ENCODE results near the gene PMFBP1.

Gene PMFBP1

GRCh38 chr16:72188541-72188940, 16.6 kb upstream of the PMFBP1 start:
- DNase-seq (ENCODE audit: low read depth), result no peak

- DNase-seq (ENCODE audit: low read depth), result no peak
These were observed 15.6 kb upstream of the PMFBP1 start for GRCh38 chr16:72187551-72187950.

- no peak for DNase-seq (ENCODE audit: low read depth)
These were observed 11.0 kb upstream of the PMFBP1 start for GRCh38 chr16:72182976-72183375.

GRCh38 chr16:72179204-72179970, 7.4 kb upstream of the PMFBP1 start:
- DNase-seq (ENCODE audit: low read depth), result no peak

GRCh38 chr16:72174726-72175125, 2.8 kb upstream of the PMFBP1 start:
- no peak for DNase-seq (ENCODE audit: low read depth)

GRCh38 chr16:72173997-72174396, 2.0 kb upstream of the PMFBP1 start:
- no peak for DNase-seq (ENCODE audit: low read depth)

- no peak for DNase-seq (ENCODE audit: low read depth)
These were observed 719 bp downstream of the PMFBP1 start for GRCh38 chr16:72171236-72171635.

- DNase-seq (ENCODE audit: low read depth), result no peak
These were observed 2.2 kb downstream of the PMFBP1 start for GRCh38 chr16:72169708-72170107.

- DNase-seq (ENCODE audit: low read depth), result no peak
These were observed 3.6 kb downstream of the PMFBP1 start for GRCh38 chr16:72168365-72168764.

- DNase-seq (ENCODE audit: low read depth), result no peak
These were observed 4.9 kb downstream of the PMFBP1 start for GRCh38 chr16:72166954-72167561.

GRCh38 chr16:72166151-72166550, 5.8 kb downstream of the PMFBP1 start:
- DNase-seq (ENCODE audit: low read depth), result no peak

GRCh38 chr16:72164691-72165090, 7.3 kb downstream of the PMFBP1 start:
- DNase-seq (ENCODE audit: low read depth), result no peak

GRCh38 chr16:72162105-72162692, 9.8 kb downstream of the PMFBP1 start:
- no peak for DNase-seq (ENCODE audit: low read depth)

- DNase-seq (ENCODE audit: low read depth), result no peak
These were observed 12.2 kb downstream of the PMFBP1 start for GRCh38 chr16:72159801-72160200.

GRCh38 chr16:72159386-72159785, 12.6 kb downstream of the PMFBP1 start:
- DNase-seq (ENCODE audit: low read depth), result no peak

GRCh38 chr16:72149676-72150464, 22.1 kb downstream of the PMFBP1 start:
- no peak for DNase-seq (ENCODE audit: low read depth)

GRCh38 chr16:72142476-72142875, 29.5 kb downstream of the PMFBP1 start:
- no peak for DNase-seq (ENCODE audit: low read depth)

- DNase-seq (ENCODE audit: low read depth), result no peak
These were observed 32.0 kb downstream of the PMFBP1 start for GRCh38 chr16:72139908-72140307.

- no peak for DNase-seq (ENCODE audit: low read depth)
These were observed 33.8 kb downstream of the PMFBP1 start for GRCh38 chr16:72138064-72138572.

- DNase-seq (ENCODE audit: low read depth), result no peak
These were observed 34.4 kb downstream of the PMFBP1 start for GRCh38 chr16:72137380-72138063.

GRCh38 chr16:72134507-72134906, 37.4 kb downstream of the PMFBP1 start:
- no peak for DNase-seq (ENCODE audit: low read depth)

- DNase-seq (ENCODE audit: low read depth), result no peak
These were observed 39.2 kb downstream of the PMFBP1 start for GRCh38 chr16:72132726-72133125.

Data from GM04503 (cell line).